Measurements from ENCODE around the gene S100A16.

GRCh38 chr1:153607381-153607780 lies 5.6 kb downstream of the S100A16 start:
- no peak for TF ChIP-seq EZH2 (IDR thresholded peaks at IDR 0.05; ENCODE audit: low read length, missing control alignments)
- no peak for TF ChIP-seq CTCF (conservative IDR thresholded peaks at IDR 0.05 in 1 of 2, IDR thresholded peaks at IDR 0.05 in 1 of 2; ENCODE audit: low read depth in 1 of 2, low read length in 2 of 2)
